IMR-90 (cell line): ENCODE data around the gene SAT2.

ENCODE experiments used
- CEBPB ChIP-seq: IDR thresholded peaks from 2 replicates; pipeline ENCODE4 v1.6.1; 2012; ENCODE audit warnings: low read depth, low read length, improper control_type of control experiment
- MAFK ChIP-seq: IDR thresholded peaks from 2 replicates; pipeline ENCODE4 v1.6.1; 2012; ENCODE audit warnings: low read depth, low read length, improper control_type of control experiment
- MXI1 ChIP-seq: IDR thresholded peaks from 2 replicates; pipeline ENCODE4 v1.6.1; 2012; ENCODE audit warnings: low read depth, mild to moderate bottlenecking, low read length, moderate library complexity, borderline replicate concordance
- NFE2L2 ChIP-seq: fragments of 150-350 bp; IDR thresholded peaks from 2 replicates; pipeline ENCODE4 v1.6.1; 2016; ENCODE audit warnings: low read depth, mild to moderate bottlenecking, low read length
- POLR2A ChIP-seq: IDR thresholded peaks from 2 replicates; pipeline ENCODE4 v1.6.1; 2012; ENCODE audit warnings: mild to moderate bottlenecking, low read depth, low read length
- RAD21 ChIP-seq: IDR thresholded peaks from 2 replicates; pipeline ENCODE4 v1.6.1; 2012; ENCODE audit warnings: low read length, improper control_type of control experiment
- RFX5 ChIP-seq: IDR thresholded peaks from 2 replicates; pipeline ENCODE4 v1.8.0; 2012; ENCODE audit warnings: low read depth, mild to moderate bottlenecking, low read length, moderate library complexity
- SMC3 ChIP-seq: fragments of 150-350 bp; IDR thresholded peaks from 2 replicates; pipeline ENCODE4 v1.6.1; 2016; ENCODE audit warnings: low read depth, mild to moderate bottlenecking, antibody characterized with exemption, low read length, moderate library complexity
- TF ChIP-seq, protein P1 (sequence below): conservative IDR thresholded peaks from 2 replicates; pipeline ENCODE4 v1.5.1; 2012; ENCODE audit warnings: mild to moderate bottlenecking, low read depth, low read length, improper control_type of control experiment
- TF ChIP-seq, protein P2 (sequence below): fragments of 150-350 bp; IDR thresholded peaks from 2 replicates; pipeline ENCODE4 v1.6.1; 2017; ENCODE audit warnings: mild to moderate bottlenecking, antibody characterized with exemption, low read length, low read depth

DNA sequence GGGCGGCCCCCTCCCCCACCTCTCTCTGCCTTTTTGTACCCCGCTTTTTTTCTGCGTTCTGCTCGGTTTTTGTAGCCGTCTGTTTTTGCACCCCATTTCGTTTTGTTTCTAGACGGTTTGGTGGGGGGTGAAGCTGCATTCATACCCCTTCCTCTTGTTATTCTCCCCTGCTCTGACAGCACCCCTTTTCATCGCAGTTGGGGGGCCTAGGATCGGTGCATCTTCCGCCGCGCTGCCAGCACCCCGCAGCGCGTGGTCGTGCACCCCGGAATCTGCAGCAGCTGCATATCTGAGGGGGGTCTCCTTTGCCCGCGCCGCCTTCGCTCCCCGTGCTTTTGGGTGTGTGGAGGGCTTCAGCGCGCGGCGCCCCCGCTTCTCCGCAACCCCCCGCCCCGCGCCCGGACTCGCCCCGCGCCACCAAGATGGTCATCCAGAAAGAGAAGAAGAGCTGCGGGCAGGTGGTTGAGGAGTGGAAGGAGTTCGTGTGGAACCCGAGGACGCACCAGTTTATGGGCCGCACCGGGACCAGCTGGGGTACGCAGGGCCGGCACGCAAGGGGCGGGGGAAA lies 23.6 kb upstream of the SAT2 start:
- TF ChIP-seq POLR2A (no peak), SMC3 (no peak), RAD21 (no peak), RFX5 (no peak), CEBPB (no peak), MXI1 (no peak), MAFK (no peak), NFE2L2 (no peak)
- TF ChIP-seq, protein P1, sequence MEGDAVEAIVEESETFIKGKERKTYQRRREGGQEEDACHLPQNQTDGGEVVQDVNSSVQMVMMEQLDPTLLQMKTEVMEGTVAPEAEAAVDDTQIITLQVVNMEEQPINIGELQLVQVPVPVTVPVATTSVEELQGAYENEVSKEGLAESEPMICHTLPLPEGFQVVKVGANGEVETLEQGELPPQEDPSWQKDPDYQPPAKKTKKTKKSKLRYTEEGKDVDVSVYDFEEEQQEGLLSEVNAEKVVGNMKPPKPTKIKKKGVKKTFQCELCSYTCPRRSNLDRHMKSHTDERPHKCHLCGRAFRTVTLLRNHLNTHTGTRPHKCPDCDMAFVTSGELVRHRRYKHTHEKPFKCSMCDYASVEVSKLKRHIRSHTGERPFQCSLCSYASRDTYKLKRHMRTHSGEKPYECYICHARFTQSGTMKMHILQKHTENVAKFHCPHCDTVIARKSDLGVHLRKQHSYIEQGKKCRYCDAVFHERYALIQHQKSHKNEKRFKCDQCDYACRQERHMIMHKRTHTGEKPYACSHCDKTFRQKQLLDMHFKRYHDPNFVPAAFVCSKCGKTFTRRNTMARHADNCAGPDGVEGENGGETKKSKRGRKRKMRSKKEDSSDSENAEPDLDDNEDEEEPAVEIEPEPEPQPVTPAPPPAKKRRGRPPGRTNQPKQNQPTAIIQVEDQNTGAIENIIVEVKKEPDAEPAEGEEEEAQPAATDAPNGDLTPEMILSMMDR = no peak
- TF ChIP-seq, protein P2, sequence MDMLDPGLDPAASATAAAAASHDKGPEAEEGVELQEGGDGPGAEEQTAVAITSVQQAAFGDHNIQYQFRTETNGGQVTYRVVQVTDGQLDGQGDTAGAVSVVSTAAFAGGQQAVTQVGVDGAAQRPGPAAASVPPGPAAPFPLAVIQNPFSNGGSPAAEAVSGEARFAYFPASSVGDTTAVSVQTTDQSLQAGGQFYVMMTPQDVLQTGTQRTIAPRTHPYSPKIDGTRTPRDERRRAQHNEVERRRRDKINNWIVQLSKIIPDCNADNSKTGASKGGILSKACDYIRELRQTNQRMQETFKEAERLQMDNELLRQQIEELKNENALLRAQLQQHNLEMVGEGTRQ = no peak
